GM21360 (cell line): Measurements from ENCODE around the gene CHCHD6.

Source experiments
- ATAC-seq: cut with Tn5 transposase; IDR thresholded peaks from one replicate; pipeline ENCODE4 v1.9.1; 2021; ENCODE audit warnings: mild to moderate bottlenecking, moderate library complexity; ENCODE audit not compliant: unreplicated experiment

Gene CHCHD6

DNA sequence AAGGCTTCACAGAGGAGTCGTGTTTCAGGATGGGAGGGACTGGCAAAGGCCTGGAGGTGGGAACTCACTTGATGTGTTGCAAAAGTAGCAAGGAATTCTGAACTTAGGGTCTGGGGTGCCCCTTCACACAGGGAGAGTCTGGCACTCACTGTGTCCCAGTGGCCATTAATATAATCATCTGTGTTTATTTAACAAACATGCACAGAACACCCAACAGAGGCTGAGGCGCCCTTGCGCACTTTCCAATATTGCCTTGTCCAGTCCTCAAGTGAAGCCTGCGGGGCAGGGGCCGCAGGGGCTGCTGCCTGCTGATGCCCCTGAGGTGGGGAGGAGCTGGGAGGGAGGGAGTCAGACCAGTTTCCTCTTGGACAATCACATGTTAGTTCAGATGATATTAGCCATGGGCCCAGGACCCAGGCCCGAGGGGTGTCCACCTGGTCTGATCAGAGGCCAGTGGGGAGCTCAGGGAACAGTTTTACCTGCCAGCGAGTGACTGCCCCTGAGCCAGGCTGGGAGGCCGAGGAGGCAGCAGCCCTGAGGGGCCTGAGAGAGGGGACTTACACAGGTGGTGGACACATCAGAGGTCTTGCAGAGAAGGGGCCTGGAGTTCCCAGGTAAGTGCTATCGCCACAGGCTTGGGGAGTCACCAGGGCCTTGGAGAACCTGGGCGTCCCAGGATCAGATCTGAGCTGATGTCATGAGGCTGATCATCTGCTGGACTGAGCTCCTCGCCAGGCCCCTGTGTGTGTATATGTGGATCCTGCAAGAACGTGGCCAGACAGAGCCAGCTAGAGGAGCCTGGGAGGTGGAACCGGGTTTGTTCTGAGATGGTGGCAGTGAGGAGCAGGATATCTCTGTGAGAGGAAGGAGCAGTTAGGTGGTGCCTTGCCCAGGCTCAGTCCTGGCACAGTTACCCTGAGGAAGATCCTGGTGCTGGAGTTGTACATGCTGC is 35.3 kb upstream of the CHCHD6 start:
- ATAC-seq, result no peak

DNA sequence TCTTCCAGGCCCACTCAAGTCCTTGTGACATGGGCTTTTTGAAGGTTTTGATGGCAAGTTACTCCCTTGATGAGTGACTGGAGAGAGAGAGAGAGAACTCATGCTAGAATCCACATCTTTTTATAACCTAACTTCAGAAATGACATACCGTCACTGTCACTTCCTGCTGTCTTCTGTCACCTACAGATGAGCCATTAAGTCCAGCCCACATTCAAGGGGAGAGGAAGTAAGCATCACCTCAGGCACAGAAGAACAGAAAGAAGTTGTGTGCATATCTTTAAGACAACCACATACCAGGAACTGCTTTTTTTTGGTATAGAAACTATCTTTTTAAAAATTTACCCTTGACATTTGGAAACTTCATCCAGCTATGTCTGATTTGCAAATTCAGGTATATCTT is 32.5 kb upstream of the CHCHD6 start:
- no peak for ATAC-seq

DNA sequence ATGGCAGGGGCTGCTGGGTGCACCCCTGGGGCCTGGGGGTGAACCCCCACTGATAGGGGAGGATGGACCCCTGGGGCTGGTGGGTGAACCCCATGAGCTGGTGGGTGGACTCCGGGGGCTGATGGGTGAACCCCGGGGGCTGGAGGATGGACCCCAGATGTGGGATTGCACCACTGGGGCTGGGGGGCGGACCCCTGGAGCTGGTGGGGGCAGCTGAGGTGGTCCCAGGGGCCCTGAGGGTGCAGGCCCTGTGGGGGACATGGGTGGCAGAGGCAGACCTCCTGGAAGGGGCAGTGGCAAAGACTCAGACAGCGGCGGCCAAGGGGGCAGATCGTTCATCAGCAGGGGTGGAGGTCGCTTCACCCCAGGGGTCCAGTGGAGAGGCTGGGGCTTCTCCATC is 31.7 kb upstream of the CHCHD6 start:
- no peak for ATAC-seq

DNA sequence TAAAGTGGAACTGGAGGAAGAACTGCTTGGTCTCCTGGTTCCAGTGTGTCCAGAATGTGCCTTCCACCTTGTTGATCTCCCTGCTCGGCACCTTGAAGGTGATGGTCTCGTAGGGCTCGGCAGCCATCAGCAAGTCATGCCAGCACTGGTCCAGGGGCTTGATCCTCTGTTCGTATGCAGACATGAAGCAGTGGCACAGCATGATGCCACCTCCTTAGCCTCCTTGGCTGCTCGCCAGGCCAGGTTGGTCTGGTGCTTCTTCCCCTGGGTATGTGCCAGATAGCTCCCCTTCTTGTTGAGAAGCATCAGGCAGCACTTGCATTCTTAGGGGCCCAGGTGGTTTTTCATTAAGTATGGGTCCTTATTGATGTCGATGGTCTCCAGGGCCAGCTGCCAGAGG is 31.3 kb upstream of the CHCHD6 start:
- ATAC-seq, result no peak

DNA sequence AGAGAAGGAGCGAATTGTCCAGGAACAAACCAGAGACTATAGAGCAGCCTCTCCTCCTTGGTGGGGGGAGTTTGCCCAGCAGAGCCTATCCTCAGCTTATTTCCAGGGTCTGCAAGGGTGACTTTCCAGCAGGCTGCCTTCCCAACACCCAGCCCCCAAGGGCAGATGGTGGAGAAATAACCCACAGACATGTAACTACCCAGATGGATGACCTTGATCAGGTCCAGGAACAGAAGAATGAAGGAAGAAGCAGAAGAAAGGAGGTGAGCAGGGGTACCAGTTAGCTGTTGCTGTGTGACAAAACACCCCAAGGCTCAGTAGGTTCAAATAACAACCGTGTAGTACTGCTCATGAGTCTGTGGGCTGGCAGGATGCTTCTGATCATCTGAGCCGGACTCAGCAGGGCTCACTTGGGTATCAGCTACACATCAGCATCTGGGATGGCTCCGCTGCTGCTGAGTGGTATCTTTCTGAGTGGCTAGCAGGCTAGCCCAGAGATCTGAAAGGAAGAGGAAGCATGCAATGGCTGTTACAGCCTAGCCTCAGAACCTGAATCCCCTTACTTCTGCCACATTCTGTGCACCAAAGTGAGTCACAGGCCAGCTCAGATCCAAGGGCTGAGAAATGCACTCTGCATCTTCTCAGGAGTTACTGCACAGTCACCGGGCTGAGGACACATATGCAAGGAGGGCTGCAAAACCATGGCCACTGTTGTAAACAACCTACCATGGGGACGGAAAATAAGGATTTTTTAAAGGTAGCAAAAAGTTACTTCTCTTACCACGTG is 26.9 kb upstream of the CHCHD6 start:
- ATAC-seq, result no peak

DNA sequence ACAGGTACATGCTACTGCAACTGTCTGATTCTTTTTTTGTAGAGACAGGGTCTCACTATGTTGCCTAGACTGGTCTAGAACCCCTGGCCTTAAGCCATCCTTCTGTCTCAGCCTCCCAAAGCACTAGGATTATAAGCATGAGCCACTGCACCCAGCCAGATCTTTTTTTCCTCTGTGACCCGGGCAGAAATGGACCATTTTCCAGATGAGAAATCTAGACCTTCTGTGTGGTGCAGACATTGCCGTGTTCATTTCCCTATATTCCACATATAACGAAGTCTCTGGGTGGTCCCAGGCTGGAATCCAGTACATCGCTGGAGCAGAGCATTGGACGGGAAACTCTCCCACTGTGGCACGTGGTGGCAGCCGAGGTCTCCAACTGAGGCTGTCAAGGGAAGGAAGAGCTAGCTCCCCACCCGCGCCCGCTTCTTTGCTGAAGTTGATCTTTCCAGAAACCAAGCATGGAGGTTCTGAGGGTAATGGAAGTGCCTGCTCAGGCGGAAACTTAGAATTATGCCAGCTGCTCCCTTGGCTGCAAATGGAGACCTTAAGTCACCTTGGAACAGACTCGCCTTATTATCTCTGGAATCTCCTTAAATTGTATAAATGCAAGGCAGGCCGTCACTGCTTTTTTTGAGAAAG is 26.1 kb upstream of the CHCHD6 start:
- ATAC-seq, result no peak

DNA sequence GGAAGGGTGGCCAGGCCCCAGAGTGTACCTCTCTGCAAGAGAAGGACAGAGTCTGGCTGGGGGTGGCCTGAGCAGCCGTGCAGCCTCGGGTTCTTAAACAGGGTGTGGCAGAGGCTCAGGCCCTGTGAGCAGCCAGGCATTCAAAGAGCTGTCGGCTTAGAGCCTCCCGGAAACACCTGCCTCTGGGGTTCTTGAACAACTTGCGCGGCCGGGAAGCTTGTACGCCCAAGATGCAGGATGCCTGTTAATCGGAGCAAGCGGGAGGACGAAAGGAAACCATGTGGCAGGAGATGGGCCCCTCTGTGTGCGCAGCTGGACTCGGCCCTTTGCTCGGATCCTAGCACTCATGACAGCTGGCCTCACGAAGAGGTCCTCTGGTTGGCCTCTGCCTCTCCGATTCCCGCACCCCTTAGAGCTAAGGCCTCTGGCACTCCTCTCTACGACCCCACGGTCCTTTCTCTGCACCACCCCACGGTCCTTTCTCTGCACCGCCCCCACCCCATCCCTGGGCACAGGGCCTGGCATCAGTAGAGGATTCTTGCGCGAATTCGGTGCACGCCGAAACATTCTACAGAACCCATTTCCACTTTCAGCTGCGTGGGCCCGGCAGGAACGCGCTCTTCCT is 25.2 kb upstream of the CHCHD6 start:
- ATAC-seq, result no peak

GRCh38 chr3:126679318-126679751 is 24.7 kb upstream of the CHCHD6 start:
- no peak for ATAC-seq

- no peak for ATAC-seq
Observed at GRCh38 chr3:126679831-126680666, 24.0 kb upstream of the CHCHD6 start.

DNA sequence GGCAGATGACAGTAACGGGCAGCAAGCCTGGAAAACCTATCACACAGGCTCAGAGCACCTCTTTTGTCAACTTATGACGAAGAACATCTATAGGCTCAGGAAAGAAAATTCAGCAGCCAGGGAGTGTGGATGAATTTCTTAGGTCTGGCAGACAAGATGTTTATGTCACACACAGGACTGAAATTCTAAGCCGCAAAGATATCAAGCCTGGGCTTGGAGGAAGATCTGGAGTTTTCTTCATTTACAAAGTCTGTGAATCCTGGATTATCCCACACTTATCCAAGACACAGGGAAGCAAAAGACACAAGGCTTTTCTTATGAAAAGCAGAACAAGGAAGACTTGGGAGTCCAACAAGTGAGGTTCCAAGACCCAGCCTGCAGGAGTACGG is 23.4 kb upstream of the CHCHD6 start:
- no peak for ATAC-seq

GRCh38 chr3:126682009-126682408 is 22.0 kb upstream of the CHCHD6 start:
- no peak for ATAC-seq

DNA sequence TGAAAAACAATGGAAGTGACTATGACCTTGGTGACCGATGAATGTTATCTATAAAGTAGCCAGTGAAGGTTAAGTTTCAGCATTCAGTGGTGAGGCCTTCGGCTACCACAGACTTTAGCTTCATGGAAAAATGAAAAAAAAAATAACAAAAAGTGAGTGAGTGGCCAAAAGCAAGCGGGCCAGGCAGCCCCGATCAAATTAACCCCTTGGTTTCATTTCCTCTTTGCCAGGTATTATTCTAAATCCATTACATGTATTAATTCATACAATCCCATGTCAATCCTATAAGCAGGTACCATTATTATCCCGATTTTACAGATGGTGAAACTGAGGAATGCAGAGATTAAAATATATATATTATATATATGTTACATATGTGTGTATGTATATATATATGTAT is 21.0 kb upstream of the CHCHD6 start:
- no peak for ATAC-seq

- no peak for ATAC-seq
Observed at GRCh38 chr3:126684218-126684751, 19.8 kb upstream of the CHCHD6 start.

- ATAC-seq, result no peak
Observed at GRCh38 chr3:126685021-126685420, 19.0 kb upstream of the CHCHD6 start.

DNA sequence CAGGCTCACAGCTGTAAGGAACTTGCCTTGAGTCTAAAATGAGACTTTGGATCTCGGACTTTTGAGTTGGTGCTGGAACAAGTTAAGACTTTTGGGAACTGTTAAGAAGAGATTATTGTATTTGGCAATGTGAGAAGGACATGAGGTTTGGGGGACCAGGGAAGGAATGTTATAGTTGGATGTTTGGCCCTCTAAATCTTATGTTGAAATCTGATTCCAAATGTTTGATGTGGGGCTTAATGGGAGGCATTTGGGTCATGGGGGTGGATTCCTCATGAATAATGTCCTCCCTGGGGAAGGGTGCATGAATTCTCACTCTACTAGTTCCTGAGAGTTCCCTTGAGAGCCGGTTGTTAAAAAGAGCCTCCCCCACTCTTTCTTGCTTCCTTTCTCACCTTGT is 18.5 kb upstream of the CHCHD6 start:
- ATAC-seq, result no peak

- ATAC-seq, result no peak
Observed at GRCh38 chr3:126691765-126692164, 12.3 kb upstream of the CHCHD6 start.

DNA sequence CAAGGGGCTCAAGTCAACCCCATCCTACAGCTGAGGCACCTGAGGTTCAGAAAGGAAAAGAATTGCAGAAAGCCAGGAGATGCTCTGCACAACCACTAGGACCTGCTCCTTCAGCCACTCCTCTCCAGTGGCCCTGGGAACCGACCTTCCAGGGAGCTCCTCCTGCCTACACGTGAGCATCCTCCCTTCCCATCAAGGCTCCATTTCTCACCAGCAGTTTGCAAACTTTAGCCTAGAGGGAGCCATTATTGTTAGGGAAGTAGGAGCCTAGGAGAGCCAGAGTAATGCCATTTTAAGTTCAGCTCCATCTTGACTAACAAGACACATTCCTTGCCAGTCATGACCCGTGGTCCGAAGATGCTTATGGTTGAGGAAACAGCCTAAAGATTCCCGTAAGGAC is 11.2 kb upstream of the CHCHD6 start:
- ATAC-seq, result no peak

DNA sequence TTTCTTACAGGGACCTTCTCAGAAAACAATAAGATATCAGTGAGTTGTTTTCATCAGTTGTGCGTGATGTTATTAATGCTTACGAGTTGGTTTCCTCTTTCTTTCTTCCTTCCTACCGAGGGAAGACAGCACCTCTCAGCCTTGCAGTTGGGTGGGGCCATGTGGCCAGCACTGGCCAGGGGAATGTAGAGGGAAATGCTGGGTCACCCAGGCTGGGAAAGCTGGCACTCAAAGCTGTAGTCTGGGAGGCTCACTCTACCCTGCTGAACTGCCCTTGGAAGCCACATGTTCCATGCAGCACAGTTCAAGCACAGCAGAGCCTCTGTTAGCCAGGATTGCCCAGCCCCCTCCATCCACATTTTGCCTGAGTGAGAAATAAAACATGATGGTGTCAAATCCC is 10.1 kb upstream of the CHCHD6 start:
- no peak for ATAC-seq

GRCh38 chr3:126696701-126697267 is 7.3 kb upstream of the CHCHD6 start:
- no peak for ATAC-seq

- ATAC-seq, result no peak
Observed at GRCh38 chr3:126699011-126699410, 5.0 kb upstream of the CHCHD6 start.
